ENCODE measurements around the gene ANK3.

ANK3 gene

GRCh38 chr10:60343254-60343653 is 46.4 kb downstream of the ANK3 start:
- Histone ChIP-seq H3K9me3 (ENCODE audit: control insufficient read depth, insufficient read depth, low read depth, low read length) (no peaks in the 10 kb centered on the region), H3K36me3 (ENCODE audit: control insufficient read depth, insufficient read depth, low read length) (no peaks in the 10 kb centered on the region), H3K4me1 (ENCODE audit: control insufficient read depth, insufficient read depth, low read length) (peaks cover 7% of the 10 kb centered on the region), H3K27me3 (ENCODE audit: control insufficient read depth, insufficient read depth, low read length) (no peaks in the 10 kb centered on the region), H3K9ac (ENCODE audit: low read length) (no peak overlapping the region), H3K4me3 (ENCODE audit: low read depth, low read length) (no peak overlapping the region), H3K27ac (ENCODE audit: low read depth, low read length) (no peak overlapping the region)

- Histone ChIP-seq H3K27me3 (ENCODE audit: control insufficient read depth, insufficient read depth, low read length) (no peaks in the 10 kb centered on the region), H3K4me1 (ENCODE audit: control insufficient read depth, insufficient read depth, low read length) (peaks cover 11% of the 10 kb centered on the region), H3K4me3 (ENCODE audit: low read depth, low read length) (no peak overlapping the region), H3K9ac (ENCODE audit: low read length) (no peak overlapping the region), H3K9me3 (ENCODE audit: control insufficient read depth, insufficient read depth, low read depth, low read length) (no peaks in the 10 kb centered on the region), H3K36me3 (ENCODE audit: control insufficient read depth, insufficient read depth, low read length) (no peaks in the 10 kb centered on the region), H3K27ac (ENCODE audit: low read depth, low read length) (no peak overlapping the region)
Observed at GRCh38 chr10:60341969-60342368, 47.7 kb downstream of the ANK3 start.

- H3K36me3 ChIP-seq (ENCODE audit: control insufficient read depth, insufficient read depth, low read length) = no peaks in the 10 kb centered on the region
- H3K9me3 ChIP-seq (ENCODE audit: control insufficient read depth, insufficient read depth, low read depth, low read length) = no peaks in the 10 kb centered on the region
- H3K27ac ChIP-seq (ENCODE audit: low read depth, low read length) = no peak overlapping the region
- H3K9ac ChIP-seq (ENCODE audit: low read length) = no peak overlapping the region
- H3K4me3 ChIP-seq (ENCODE audit: low read depth, low read length) = no peak overlapping the region
- peaks cover 11% of the 10 kb centered on the region for H3K4me1 ChIP-seq (ENCODE audit: control insufficient read depth, insufficient read depth, low read length)
- H3K27me3 ChIP-seq (ENCODE audit: control insufficient read depth, insufficient read depth, low read length) = no peaks in the 10 kb centered on the region
Observed at GRCh38 chr10:60340973-60341372, 48.7 kb downstream of the ANK3 start.

- H3K4me3 ChIP-seq (ENCODE audit: low read depth, low read length) = no peak overlapping the region
- peaks cover 11% of the 10 kb centered on the region for H3K4me1 ChIP-seq (ENCODE audit: control insufficient read depth, insufficient read depth, low read length)
- no peaks in the 10 kb centered on the region for H3K27me3 ChIP-seq (ENCODE audit: control insufficient read depth, insufficient read depth, low read length)
- no peaks in the 10 kb centered on the region for H3K9me3 ChIP-seq (ENCODE audit: control insufficient read depth, insufficient read depth, low read depth, low read length)
- H3K9ac ChIP-seq (ENCODE audit: low read length) = no peak overlapping the region
- no peak overlapping the region for H3K27ac ChIP-seq (ENCODE audit: low read depth, low read length)
- no peaks in the 10 kb centered on the region for H3K36me3 ChIP-seq (ENCODE audit: control insufficient read depth, insufficient read depth, low read length)
Observed at GRCh38 chr10:60339757-60340156, 49.9 kb downstream of the ANK3 start.

- Histone ChIP-seq H3K4me3 (ENCODE audit: low read depth, low read length) (no peak overlapping the region), H3K27ac (ENCODE audit: low read depth, low read length) (no peak overlapping the region; the same call in 1 of the 2 replicates), H3K9ac (ENCODE audit: low read length) (no peak overlapping the region), H3K36me3 (ENCODE audit: control insufficient read depth, insufficient read depth, low read length) (no peaks in the 10 kb centered on the region), H3K9me3 (ENCODE audit: control insufficient read depth, insufficient read depth, low read depth, low read length) (no peaks in the 10 kb centered on the region), H3K27me3 (ENCODE audit: control insufficient read depth, insufficient read depth, low read length) (no peaks in the 10 kb centered on the region), H3K4me1 (ENCODE audit: control insufficient read depth, insufficient read depth, low read length) (peaks cover 11% of the 10 kb centered on the region)
Observed at GRCh38 chr10:60338786-60339185, 50.9 kb downstream of the ANK3 start.

GRCh38 chr10:60338002-60338564 is 51.6 kb downstream of the ANK3 start:
- H3K9me3 ChIP-seq (ENCODE audit: control insufficient read depth, insufficient read depth, low read depth, low read length) = no peaks in the 10 kb centered on the region
- H3K36me3 ChIP-seq (ENCODE audit: control insufficient read depth, insufficient read depth, low read length) = no peaks in the 10 kb centered on the region
- no peak overlapping the region; the same call in 1 of the 2 replicates for H3K27ac ChIP-seq (ENCODE audit: low read depth, low read length)
- peaks cover 11% of the 10 kb centered on the region for H3K4me1 ChIP-seq (ENCODE audit: control insufficient read depth, insufficient read depth, low read length)
- no peaks in the 10 kb centered on the region for H3K27me3 ChIP-seq (ENCODE audit: control insufficient read depth, insufficient read depth, low read length)
- no peak overlapping the region for H3K4me3 ChIP-seq (ENCODE audit: low read depth, low read length)
- no peak overlapping the region for H3K9ac ChIP-seq (ENCODE audit: low read length)

- Histone ChIP-seq H3K9ac (ENCODE audit: low read length) (no peak overlapping the region), H3K9me3 (ENCODE audit: control insufficient read depth, insufficient read depth, low read depth, low read length) (no peaks in the 10 kb centered on the region), H3K4me3 (ENCODE audit: low read depth, low read length) (no peak overlapping the region), H3K27me3 (ENCODE audit: control insufficient read depth, insufficient read depth, low read length) (no peaks in the 10 kb centered on the region), H3K36me3 (ENCODE audit: control insufficient read depth, insufficient read depth, low read length) (no peaks in the 10 kb centered on the region), H3K27ac (ENCODE audit: low read depth, low read length) (no peak overlapping the region), H3K4me1 (ENCODE audit: control insufficient read depth, insufficient read depth, low read length) (peaks cover 11% of the 10 kb centered on the region)
Observed at GRCh38 chr10:60336901-60337630, 52.6 kb downstream of the ANK3 start.

- Histone ChIP-seq H3K36me3 (ENCODE audit: control insufficient read depth, insufficient read depth, low read length) (no peaks in the 10 kb centered on the region), H3K9me3 (ENCODE audit: control insufficient read depth, insufficient read depth, low read depth, low read length) (no peaks in the 10 kb centered on the region), H3K9ac (ENCODE audit: low read length) (no peak overlapping the region), H3K4me3 (ENCODE audit: low read depth, low read length) (no peak overlapping the region), H3K4me1 (ENCODE audit: control insufficient read depth, insufficient read depth, low read length) (peaks cover 11% of the 10 kb centered on the region), H3K27ac (ENCODE audit: low read depth, low read length) (no peak overlapping the region), H3K27me3 (ENCODE audit: control insufficient read depth, insufficient read depth, low read length) (no peaks in the 10 kb centered on the region)
Observed at GRCh38 chr10:60335708-60336107, 54.0 kb downstream of the ANK3 start.

- Histone ChIP-seq H3K9me3 (ENCODE audit: control insufficient read depth, insufficient read depth, low read depth, low read length) (no peaks in the 10 kb centered on the region), H3K27me3 (ENCODE audit: control insufficient read depth, insufficient read depth, low read length) (no peaks in the 10 kb centered on the region), H3K27ac (ENCODE audit: low read depth, low read length) (no peak overlapping the region), H3K4me1 (ENCODE audit: control insufficient read depth, insufficient read depth, low read length) (peaks cover 11% of the 10 kb centered on the region), H3K36me3 (ENCODE audit: control insufficient read depth, insufficient read depth, low read length) (no peaks in the 10 kb centered on the region), H3K9ac (ENCODE audit: low read length) (no peak overlapping the region), H3K4me3 (ENCODE audit: low read depth, low read length) (no peak overlapping the region)
Observed at GRCh38 chr10:60334991-60335390, 54.7 kb downstream of the ANK3 start.

GRCh38 chr10:60332371-60332770 is 57.3 kb downstream of the ANK3 start:
- no peaks in the 10 kb centered on the region for H3K4me1 ChIP-seq (ENCODE audit: control insufficient read depth, insufficient read depth, low read length)
- no peaks in the 10 kb centered on the region for H3K27me3 ChIP-seq (ENCODE audit: control insufficient read depth, insufficient read depth, low read length)
- H3K9me3 ChIP-seq (ENCODE audit: control insufficient read depth, insufficient read depth, low read depth, low read length) = no peaks in the 10 kb centered on the region
- no peaks in the 10 kb centered on the region for H3K36me3 ChIP-seq (ENCODE audit: control insufficient read depth, insufficient read depth, low read length)
- H3K27ac ChIP-seq (ENCODE audit: low read depth, low read length) = no peak overlapping the region
- no peak overlapping the region for H3K9ac ChIP-seq (ENCODE audit: low read length)
- H3K4me3 ChIP-seq (ENCODE audit: low read depth, low read length) = no peak overlapping the region

- no peaks in the 10 kb centered on the region for H3K4me1 ChIP-seq (ENCODE audit: control insufficient read depth, insufficient read depth, low read length)
- H3K36me3 ChIP-seq (ENCODE audit: control insufficient read depth, insufficient read depth, low read length) = no peaks in the 10 kb centered on the region
- H3K9ac ChIP-seq (ENCODE audit: low read length) = no peak overlapping the region
Observed at GRCh38 chr10:60331886-60332285, 57.8 kb downstream of the ANK3 start.

More at GRCh38 chr10:60331886-60332285, 57.8 kb downstream of the ANK3 start:
- Histone ChIP-seq H3K9me3 (ENCODE audit: control insufficient read depth, insufficient read depth, low read depth, low read length) (no peaks in the 10 kb centered on the region), H3K27me3 (ENCODE audit: control insufficient read depth, insufficient read depth, low read length) (no peaks in the 10 kb centered on the region), H3K27ac (ENCODE audit: low read depth, low read length) (no peak overlapping the region), H3K4me3 (ENCODE audit: low read depth, low read length) (no peak overlapping the region)
